GM23248 (cell line): ENCODE measurements around the gene ZMYM2.

Experiments
- EZH2 ChIP-seq: fragments of 200-600 bp; sonication (generic); IDR thresholded peaks from 2 replicates; pipeline ENCODE4 v1.6.1; 2018; ENCODE audit warnings: antibody characterized with exemption, mild to moderate bottlenecking; ENCODE audit not compliant: insufficient read depth, poor library complexity, severe bottlenecking
- EZH2phosphoT487 ChIP-seq: fragments of 200-600 bp; sonication (generic); IDR thresholded peaks from 2 replicates; pipeline ENCODE4 v1.6.1; 2018; ENCODE audit warnings: antibody characterized with exemption, moderate library complexity, mild to moderate bottlenecking, low read depth; ENCODE audit not compliant: insufficient read depth

- no peak for TF ChIP-seq EZH2
- no peak for TF ChIP-seq EZH2phosphoT487
Measured at GRCh38 chr13:19962894-19963293, 4.4 kb downstream of the ZMYM2 start.
